Caco-2 (cell line): Measurements from ENCODE around the gene CALM1. TPM values are rescaled to one million over a fixed set of nuclear protein-coding genes. Genes with fewer than 3 reads are reported as not detected.

Source experiments
- Bru-seq: library from RNA; stranded (reverse); fragments of 400-500 nt; gene quantifications from one replicate; lab custom pipeline; 2021; lab: Mats Ljungman, UMichigan
- BruChase-seq, 2 experiments: library from RNA; stranded (reverse); fragments of 400-500 nt; gene quantifications; one replicate each; lab custom pipeline; 2021; lab: Mats Ljungman, UMichigan
- BruUV-seq: library from RNA; stranded (reverse); fragments of 400-500 nt; replicated peaks from 2 replicates; lab custom pipeline; 2021; lab: Mats Ljungman, UMichigan
- CTCF ChIA-PET: fragments of 300-600 bp; sonication (Branson Sonifier 250); formaldehyde crosslinking; loops from one replicate; lab custom pipeline; 2022; ENCODE audit warnings: antibody characterized with exemption; lab: Charles Lee
- POLR2A ChIA-PET: fragments of 300-600 bp; sonication (Branson Sonifier 250); formaldehyde crosslinking; loops from one replicate; lab custom pipeline; 2022; ENCODE audit warnings: antibody characterized with exemption; lab: Charles Lee
- DNase-seq, 2 experiments: peaks; one replicate each; pipeline versions ENCODE4 v3.0.0 to v3.0.0-alpha.2; 2020 to 2022
- H3K27me3 ChIP-seq: replicated peaks from 2 replicates; pipeline ENCODE4 v1.6.0; 2011; ENCODE audit warnings: low read length; ENCODE audit not compliant: control insufficient read depth, insufficient read depth
- H3K36me3 ChIP-seq: 2 replicates; pipeline ENCODE4 v1.5.1; 2011; ENCODE audit warnings: low read length; ENCODE audit not compliant: control insufficient read depth, insufficient read depth
- H3K4me1 ChIP-seq: fragments of 250-450 bp; sonication (Bioruptor Pico); 2 replicates; pipeline ENCODE4 v1.5.1; 2020; ENCODE audit warnings: mild to moderate bottlenecking
- H3K4me3 ChIP-seq: 2 replicates; pipeline ENCODE4 v1.5.1; 2011; ENCODE audit warnings: low read depth, mild to moderate bottlenecking, control low read depth, low read length
- H3K9me3 ChIP-seq: fragments of 250-450 bp; sonication (Bioruptor Pico); 2 replicates; pipeline ENCODE4 v1.5.1; 2020; ENCODE audit warnings: mild to moderate bottlenecking, moderate library complexity
- H3K27ac Mint-ChIP-seq: one replicate; pipeline ENCODE4 v1.8.0; 2022; ENCODE audit warnings: mixed read lengths; ENCODE audit not compliant: unreplicated experiment
- H3K27me3 Mint-ChIP-seq: one replicate; pipeline ENCODE4 v1.8.0; 2022; ENCODE audit warnings: mixed read lengths; ENCODE audit not compliant: insufficient read depth, unreplicated experiment
- H3K36me3 Mint-ChIP-seq: one replicate; pipeline ENCODE4 v1.8.0; 2022; ENCODE audit warnings: mild to moderate bottlenecking, mixed read lengths; ENCODE audit not compliant: insufficient read depth, unreplicated experiment
- H3K4me1 Mint-ChIP-seq: one replicate; pipeline ENCODE4 v1.8.0; 2022; ENCODE audit warnings: low read depth, mixed read lengths; ENCODE audit not compliant: unreplicated experiment
- H3K4me3 Mint-ChIP-seq: one replicate; pipeline ENCODE4 v1.8.0; 2022; ENCODE audit warnings: mild to moderate bottlenecking, moderate library complexity, mixed read lengths; ENCODE audit not compliant: unreplicated experiment
- H3K9me3 Mint-ChIP-seq: one replicate; pipeline ENCODE4 v1.8.0; 2022; ENCODE audit warnings: mixed read lengths; ENCODE audit not compliant: unreplicated experiment
- intact Hi-C: fragments of 100-400 bp; cut with micrococcal nuclease; formaldehyde crosslinking; loops from one replicate; pipeline ENCODE4 v1.10.0; 2022; ENCODE audit not compliant: unreplicated experiment
- long read RNA-seq: library from polyadenylated mRNA; stranded (forward); transcript quantifications from one replicate; pipeline ENCODE4 v2.0.0, GENCODE V29; 2022
- total RNA-seq: library from RNA; stranded (reverse); gene quantifications from 2 replicates; pipeline ENCODE4 v1.2.3, GENCODE V29; 2022
- TF ChIP-seq, protein P1 (sequence below), 2 experiments: fragments of 200-600 bp in 1 of 2; IDR thresholded peaks; 1 replicate in 1 of 2; 2 replicates in 1 of 2; pipeline versions ENCODE4 v1.5.1 to v1.8.0; 2011 to 2022; ENCODE audit warnings: antibody characterized with exemption in 1 of 2, control low read depth in 1 of 2, inconsistent platforms in 1 of 2, low read depth in 1 of 2, low read length in 1 of 2, mild to moderate bottlenecking in 1 of 2, moderate library complexity in 1 of 2; ENCODE audit not compliant: insufficient read depth in 1 of 2, severe bottlenecking in 1 of 2, unreplicated experiment in 1 of 2

Gene CALM1
- total RNA-seq, result 405 and 437 TPM in 2 replicates
- percentile 95 among the genes with signal in this experiment for Bru-seq, nascent RNA
- BruChase-seq, experiment 1, labeled RNA remaining after a 2-hour chase, result percentile 99 among the genes with signal in this experiment
- percentile 99 among the genes with signal in this experiment for BruChase-seq, experiment 2, labeled RNA remaining after a 6-hour chase
- long read RNA-seq, full-length matches to known transcripts, result 1,986 of 2,020 reads
- long read RNA-seq, partial matches to known transcripts, result 3 of 2,020 reads
- long read RNA-seq, other reads (novel, unspliced or antisense), result 31 of 2,020 reads

DNA sequence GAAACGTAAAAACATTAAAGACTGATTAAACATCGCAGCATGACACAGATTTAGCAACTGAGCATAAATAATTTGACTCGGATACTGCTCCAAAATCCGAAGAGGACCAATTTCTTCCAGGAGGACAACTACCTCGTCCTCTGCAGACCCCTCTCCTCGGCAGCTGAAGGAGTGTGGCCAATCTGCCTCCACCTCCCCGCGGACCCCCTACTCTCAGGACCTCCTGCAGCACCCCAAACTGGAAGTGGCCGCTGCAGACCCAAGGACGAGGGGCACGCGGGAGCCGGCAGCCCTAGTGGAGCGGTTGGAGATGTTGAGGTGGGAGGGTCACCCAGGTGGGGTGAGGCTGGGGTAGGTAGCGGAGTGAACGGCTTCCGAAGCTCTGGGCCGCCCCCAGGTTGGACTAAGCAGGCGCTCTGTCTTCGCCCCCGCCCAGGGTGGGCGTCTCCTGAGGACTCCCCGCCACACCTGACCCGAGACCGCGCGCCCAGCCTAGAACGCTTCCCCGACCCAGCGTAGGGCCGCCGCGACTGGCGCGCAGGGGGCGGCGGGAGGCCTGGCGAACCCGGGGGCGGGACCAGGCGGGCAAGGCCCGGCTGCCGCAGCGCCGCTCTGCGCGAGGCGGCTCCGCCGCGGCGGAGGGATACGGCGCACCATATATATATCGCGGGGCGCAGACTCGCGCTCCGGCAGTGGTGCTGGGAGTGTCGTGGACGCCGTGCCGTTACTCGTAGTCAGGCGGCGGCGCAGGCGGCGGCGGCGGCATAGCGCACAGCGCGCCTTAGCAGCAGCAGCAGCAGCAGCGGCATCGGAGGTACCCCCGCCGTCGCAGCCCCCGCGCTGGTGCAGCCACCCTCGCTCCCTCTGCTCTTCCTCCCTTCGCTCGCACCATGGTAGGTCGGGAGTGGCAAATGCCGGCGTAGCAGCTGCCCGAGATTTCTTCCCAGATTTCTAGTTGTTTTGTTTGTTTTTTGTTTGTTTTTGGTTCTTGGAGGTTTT lies at the start of gene CALM1:
Gene CALM1, plus strand, starts transcription at position 689 of the 999 bp plus-strand sequence. Its CDS starts 202 bp downstream, at position 891.
- Mint-ChIP-seq H3K4me3 (peak within 1 kb of the TSS; percentile 87), H3K36me3 (peaks cover 43% of the 10 kb centered on the region), H3K27me3 (no peaks in the 10 kb centered on the region), H3K4me1 (no peaks in the 10 kb centered on the region), H3K9me3 (no peaks in the 10 kb centered on the region), H3K27ac (peak within 1 kb of the TSS; percentile 74)
- intact Hi-C loops, result loop anchor here (1.0 to 5.0 kb wide), 3 partner anchors 13 to 156 kb away; partner anchors contain the start of gene NRDE2
- H3K36me3 ChIP-seq, result peaks cover 3% of the 10 kb centered on the region
- POLR2A ChIA-PET, result interaction anchor here (0.7 to 1.3 kb wide), 6 partner anchors 13 to 362 kb away, joined by 3 to 7 read pairs (median 4); no protein-coding TSS in a partner anchor
- H3K4me3 ChIP-seq, result peak within 1 kb of the TSS; percentile 87
- H3K9me3 ChIP-seq, result no peaks in the 10 kb centered on the region
- CTCF ChIA-PET, result interaction anchor here (1.4 kb wide), 1 partner anchor 107 kb away, joined by 5 read pairs; no protein-coding TSS in a partner anchor
- DNase-seq, result peak; percentile 93 to 97
- H3K27me3 ChIP-seq, result no peaks in the 10 kb centered on the region
- BruUV-seq, result TSS peak; percentile 89
- TF ChIP-seq, protein P1, sequence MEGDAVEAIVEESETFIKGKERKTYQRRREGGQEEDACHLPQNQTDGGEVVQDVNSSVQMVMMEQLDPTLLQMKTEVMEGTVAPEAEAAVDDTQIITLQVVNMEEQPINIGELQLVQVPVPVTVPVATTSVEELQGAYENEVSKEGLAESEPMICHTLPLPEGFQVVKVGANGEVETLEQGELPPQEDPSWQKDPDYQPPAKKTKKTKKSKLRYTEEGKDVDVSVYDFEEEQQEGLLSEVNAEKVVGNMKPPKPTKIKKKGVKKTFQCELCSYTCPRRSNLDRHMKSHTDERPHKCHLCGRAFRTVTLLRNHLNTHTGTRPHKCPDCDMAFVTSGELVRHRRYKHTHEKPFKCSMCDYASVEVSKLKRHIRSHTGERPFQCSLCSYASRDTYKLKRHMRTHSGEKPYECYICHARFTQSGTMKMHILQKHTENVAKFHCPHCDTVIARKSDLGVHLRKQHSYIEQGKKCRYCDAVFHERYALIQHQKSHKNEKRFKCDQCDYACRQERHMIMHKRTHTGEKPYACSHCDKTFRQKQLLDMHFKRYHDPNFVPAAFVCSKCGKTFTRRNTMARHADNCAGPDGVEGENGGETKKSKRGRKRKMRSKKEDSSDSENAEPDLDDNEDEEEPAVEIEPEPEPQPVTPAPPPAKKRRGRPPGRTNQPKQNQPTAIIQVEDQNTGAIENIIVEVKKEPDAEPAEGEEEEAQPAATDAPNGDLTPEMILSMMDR (IDR thresholded peaks at IDR 0.05; ENCODE audit: insufficient read depth in 1 of 2, low read depth in 1 of 2, low read length in 1 of 2, severe bottlenecking in 1 of 2, unreplicated experiment in 1 of 2), result no peak
- H3K4me1 ChIP-seq, result peaks cover 12% of the 10 kb centered on the region

DNA sequence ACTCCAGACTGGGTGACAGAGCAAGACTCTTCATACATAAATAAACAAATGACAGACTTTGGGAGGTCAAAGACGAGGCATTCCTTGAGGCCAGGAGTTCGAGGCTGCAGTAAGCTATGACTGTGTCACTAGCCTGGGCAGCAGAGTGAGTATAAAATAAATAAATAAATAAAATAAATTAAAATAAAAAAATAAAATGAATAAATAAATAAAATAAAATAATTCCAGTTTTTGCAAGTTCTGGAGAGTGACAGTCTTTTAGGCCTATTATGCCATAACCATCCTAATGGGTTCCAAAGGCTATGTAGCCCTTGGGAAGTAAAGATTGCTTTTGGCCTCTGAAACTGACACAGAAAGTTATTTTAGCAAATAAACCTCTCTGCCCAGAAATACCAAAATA lies 48.6 kb upstream of the CALM1 start:
- Histone ChIP-seq H3K36me3 (no peaks in the 10 kb centered on the region), H3K27me3 (no peaks in the 10 kb centered on the region), H3K9me3 (no peaks in the 10 kb centered on the region), H3K4me3 (no peak overlapping the region), H3K4me1 (no peaks in the 10 kb centered on the region)
- Mint-ChIP-seq H3K27ac (no peak overlapping the region), H3K4me1 (no peaks in the 10 kb centered on the region), H3K9me3 (no peaks in the 10 kb centered on the region), H3K27me3 (no peaks in the 10 kb centered on the region), H3K4me3 (no peak overlapping the region), H3K36me3 (no peaks in the 10 kb centered on the region)
- no TSS peak for BruUV-seq
- intact Hi-C loops, result no loop called here
- TF ChIP-seq, protein P1 (IDR thresholded peaks at IDR 0.05; ENCODE audit: insufficient read depth in 1 of 2, low read depth in 1 of 2, low read length in 1 of 2, severe bottlenecking in 1 of 2, unreplicated experiment in 1 of 2), result no peak
- CTCF ChIA-PET, result no interaction called here
- no peak for DNase-seq
- POLR2A ChIA-PET, result no interaction called here

DNA sequence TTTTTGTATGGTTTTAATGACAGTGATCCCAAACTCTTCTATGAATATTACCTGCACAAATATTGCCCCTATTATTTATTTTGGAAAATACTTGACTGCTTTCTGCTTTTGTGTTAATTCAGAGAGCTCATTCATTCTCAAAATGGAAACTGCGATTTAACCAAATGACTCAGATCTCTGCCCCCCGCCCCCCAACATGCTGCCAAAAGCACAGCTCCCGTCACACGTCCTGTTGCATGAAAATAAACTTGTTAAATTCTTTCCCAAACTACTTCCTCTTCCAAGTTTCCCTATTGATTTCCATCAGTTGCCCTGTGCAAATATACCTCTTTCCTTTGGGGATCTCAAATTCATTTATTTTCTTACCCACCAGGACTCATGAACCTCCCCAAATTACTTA lies 47.1 kb upstream of the CALM1 start:
- Histone ChIP-seq H3K27me3 (no peaks in the 10 kb centered on the region), H3K4me1 (no peaks in the 10 kb centered on the region), H3K36me3 (no peaks in the 10 kb centered on the region), H3K9me3 (no peaks in the 10 kb centered on the region), H3K4me3 (no peak overlapping the region)
- ChIA-PET CTCF (no interaction called here), POLR2A (no interaction called here)
- Mint-ChIP-seq H3K27ac (no peak overlapping the region), H3K27me3 (no peaks in the 10 kb centered on the region), H3K4me3 (no peak overlapping the region), H3K36me3 (no peaks in the 10 kb centered on the region), H3K4me1 (no peaks in the 10 kb centered on the region), H3K9me3 (no peaks in the 10 kb centered on the region)
- TF ChIP-seq, protein P1 (IDR thresholded peaks at IDR 0.05; ENCODE audit: insufficient read depth in 1 of 2, low read depth in 1 of 2, low read length in 1 of 2, severe bottlenecking in 1 of 2, unreplicated experiment in 1 of 2), result no peak
- no TSS peak for BruUV-seq
- intact Hi-C loops, result no loop called here
- no peak for DNase-seq
